ENCODE results near the gene RPH3AL. TPM values are rescaled to one million over a fixed set of nuclear protein-coding genes. Genes with fewer than 3 reads are reported as not detected.

RPH3AL gene
- total and polyA plus RNA-seq, 8 donors = 8.9 to 57.1 (median 11.0) TPM

- no peak for ATAC-seq
- Histone ChIP-seq H3K9me3 (no peaks in the 10 kb centered on the region), H3K27ac (no peak overlapping the region), H3K27me3 (no peaks in the 10 kb centered on the region), H3K36me3 (peaks cover 0 to 13% of the 10 kb centered on the region in 2 donors), H3K4me3 (no peak overlapping the region), H3K4me1 (peaks cover 0 to 7% of the 10 kb centered on the region in 2 donors)
- intact Hi-C loops (cut with DNase I) = no loop called here
- no peak for TF ChIP-seq CTCF (IDR thresholded peaks at IDR 0.05)
- DNase-seq = no peak
Measured at GRCh38 chr17:261635-262034, 91.0 kb downstream of the RPH3AL start.

- H3K9me3 ChIP-seq = no peaks in the 10 kb centered on the region
- H3K27me3 ChIP-seq = no peaks in the 10 kb centered on the region
- ATAC-seq (no peak), DNase-seq (no peak)
- intact Hi-C loops (cut with DNase I) = no loop called here
- peaks cover 0 to 7% of the 10 kb centered on the region in 2 donors for H3K4me1 ChIP-seq
- H3K27ac ChIP-seq = no peak overlapping the region
- peaks cover 0 to 13% of the 10 kb centered on the region in 2 donors for H3K36me3 ChIP-seq
- TF ChIP-seq CTCF (IDR thresholded peaks at IDR 0.05) = no peak
- no peak overlapping the region for H3K4me3 ChIP-seq
Measured at GRCh38 chr17:260944-261343, 91.7 kb downstream of the RPH3AL start.

GRCh38 chr17:260031-260791 is 92.4 kb downstream of the RPH3AL start:
- DNase-seq (no peak), ATAC-seq (no peak)
- no peak for TF ChIP-seq CTCF (IDR thresholded peaks at IDR 0.05)
- Histone ChIP-seq H3K27me3 (no peaks in the 10 kb centered on the region), H3K27ac (no peak overlapping the region), H3K9me3 (no peaks in the 10 kb centered on the region), H3K4me1 (peaks cover 0 to 7% of the 10 kb centered on the region in 2 donors), H3K36me3 (peaks cover 0 to 13% of the 10 kb centered on the region in 2 donors), H3K4me3 (no peak overlapping the region)
- intact Hi-C loops (cut with DNase I) = no loop called here

GRCh38 chr17:259341-259976 is 93.1 kb downstream of the RPH3AL start:
- H3K4me3 ChIP-seq = no peak overlapping the region

More at GRCh38 chr17:259341-259976, 93.1 kb downstream of the RPH3AL start:
- no peaks in the 10 kb centered on the region for H3K27me3 ChIP-seq
- peaks cover 0 to 7% of the 10 kb centered on the region in 2 donors for H3K4me1 ChIP-seq
- intact Hi-C loops (cut with DNase I) = no loop called here
- ATAC-seq (no peak), DNase-seq (no peak)
- TF ChIP-seq CTCF (IDR thresholded peaks at IDR 0.05) = no peak
- peaks cover 0 to 12% of the 10 kb centered on the region in 2 donors for H3K36me3 ChIP-seq
- H3K27ac ChIP-seq = no peak overlapping the region
- no peaks in the 10 kb centered on the region for H3K9me3 ChIP-seq

All from left lung (tissue), 10 donors.